Measurements from ENCODE around the gene SLC50A1.

SLC50A1 gene

GRCh38 chr1:155124503-155125463 lies 10.9 kb upstream of the SLC50A1 start:
- no peaks in the 10 kb centered on the region for H3K9me2 ChIP-seq (replicated peaks; ENCODE audit: insufficient read depth, low read length)
- H3K4me2 ChIP-seq (ENCODE audit: low read depth, low read length), result no peak overlapping the region
- H3K4me1 ChIP-seq (ENCODE audit: low read length), result peaks cover 5% of the 10 kb centered on the region; the same call in 1 of the 2 replicates
- H3K36me3 ChIP-seq (replicated peaks; ENCODE audit: insufficient read depth, low read length), result no peaks in the 10 kb centered on the region
- no peaks in the 10 kb centered on the region for H3K9me3 ChIP-seq (replicated peaks; ENCODE audit: insufficient read depth, low read length)
- DNase-seq, result no peak
- no peak overlapping the region for H3K9ac ChIP-seq (ENCODE audit: low read length)
- H3K4me3 ChIP-seq (ENCODE audit: low read length), result no peak overlapping the region
- no peaks in the 10 kb centered on the region for H3K79me2 ChIP-seq (ENCODE audit: low read length)
- H4K20me1 ChIP-seq (ENCODE audit: insufficient read depth, low read length), result no peaks in the 10 kb centered on the region
- peaks cover 99% of the 10 kb centered on the region for H3K27me3 ChIP-seq (replicated peaks; ENCODE audit: insufficient read depth, low read length)
- no peak overlapping the region for H3K27ac ChIP-seq (ENCODE audit: low read length)
- H3F3A ChIP-seq (ENCODE audit: insufficient read depth, low read length), result no peaks in the 10 kb centered on the region
- TF ChIP-seq CTCF (IDR thresholded peaks at IDR 0.05; ENCODE audit: low read length), result no peak
- no peak for TF ChIP-seq EZH2 (optimal IDR thresholded peaks at IDR 0.05; ENCODE audit: low read depth, low read length)
- TF ChIP-seq EZH2phosphoT487 (IDR thresholded peaks at IDR 0.05; ENCODE audit: low read length), result no peak
- no peak overlapping the region for H2AFZ ChIP-seq (ENCODE audit: low read length)

DNA sequence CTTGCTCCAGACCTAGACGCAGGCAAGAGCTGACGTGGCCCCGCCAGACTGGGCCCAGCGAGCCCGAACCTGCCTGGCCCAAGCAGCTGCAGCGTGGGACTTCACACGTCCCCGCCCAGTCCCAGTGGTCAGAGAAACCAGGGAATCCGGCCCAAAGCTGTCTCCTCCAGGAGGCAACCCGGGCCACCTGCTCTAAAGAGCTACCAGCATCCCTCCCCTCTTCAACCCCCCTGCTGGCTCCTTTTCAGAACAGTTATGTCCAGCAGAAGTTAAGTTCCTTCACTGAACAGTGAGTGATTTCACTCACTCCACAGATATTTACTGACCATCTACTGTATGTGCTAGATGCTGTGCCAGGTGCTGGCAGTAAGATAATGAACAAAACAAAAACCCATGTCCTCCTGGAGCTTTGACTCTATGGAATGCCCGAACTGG lies 10.1 kb upstream of the SLC50A1 start:
- Histone ChIP-seq H2AFZ (ENCODE audit: low read length) (no peak overlapping the region), H3K9ac (ENCODE audit: low read length) (no peak overlapping the region), H3K4me2 (ENCODE audit: low read depth, low read length) (no peak overlapping the region), H3K27ac (ENCODE audit: low read length) (no peak overlapping the region), H3F3A (ENCODE audit: insufficient read depth, low read length) (no peaks in the 10 kb centered on the region), H3K4me3 (ENCODE audit: low read length) (no peak overlapping the region), H3K36me3 (replicated peaks; ENCODE audit: insufficient read depth, low read length) (no peaks in the 10 kb centered on the region), H3K27me3 (replicated peaks; ENCODE audit: insufficient read depth, low read length) (peaks cover 99% of the 10 kb centered on the region), H3K79me2 (ENCODE audit: low read length) (no peaks in the 10 kb centered on the region), H3K4me1 (ENCODE audit: low read length) (peaks cover 5% of the 10 kb centered on the region; the same call in 1 of the 2 replicates), H3K9me2 (replicated peaks; ENCODE audit: insufficient read depth, low read length) (no peaks in the 10 kb centered on the region), H3K9me3 (replicated peaks; ENCODE audit: insufficient read depth, low read length) (no peaks in the 10 kb centered on the region), H4K20me1 (ENCODE audit: insufficient read depth, low read length) (no peaks in the 10 kb centered on the region)
- TF ChIP-seq EZH2phosphoT487 (IDR thresholded peaks at IDR 0.05; ENCODE audit: low read length), result no peak
- DNase-seq, result no peak

- no peak overlapping the region for H3K9ac ChIP-seq (ENCODE audit: low read length)
- no peak overlapping the region for H3K4me3 ChIP-seq (ENCODE audit: low read length)
- no peaks in the 10 kb centered on the region for H3K9me3 ChIP-seq (replicated peaks; ENCODE audit: insufficient read depth, low read length)
- H4K20me1 ChIP-seq (ENCODE audit: insufficient read depth, low read length), result no peaks in the 10 kb centered on the region
- H3K4me1 ChIP-seq (ENCODE audit: low read length), result peaks cover 5% of the 10 kb centered on the region; the same call in 1 of the 2 replicates
- DNase-seq, result no peak
- no peaks in the 10 kb centered on the region for H3F3A ChIP-seq (ENCODE audit: insufficient read depth, low read length)
- peaks cover 99% of the 10 kb centered on the region for H3K27me3 ChIP-seq (replicated peaks; ENCODE audit: insufficient read depth, low read length)
- no peak overlapping the region for H3K27ac ChIP-seq (ENCODE audit: low read length)
- no peak for TF ChIP-seq CTCF (IDR thresholded peaks at IDR 0.05; ENCODE audit: low read length)
- TF ChIP-seq EZH2phosphoT487 (IDR thresholded peaks at IDR 0.05; ENCODE audit: low read length), result peak; percentile 74; the same call in 1 of the 2 replicates
- peak; percentile 96 for TF ChIP-seq EZH2 (optimal IDR thresholded peaks at IDR 0.05; ENCODE audit: low read depth, low read length)
- H2AFZ ChIP-seq (ENCODE audit: low read length), result no peak overlapping the region
- no peaks in the 10 kb centered on the region for H3K79me2 ChIP-seq (ENCODE audit: low read length)
- H3K36me3 ChIP-seq (replicated peaks; ENCODE audit: insufficient read depth, low read length), result no peaks in the 10 kb centered on the region
- no peaks in the 10 kb centered on the region for H3K9me2 ChIP-seq (replicated peaks; ENCODE audit: insufficient read depth, low read length)
- 0 out of 2 replicates have a peak overlapping the region, but pooled peaks have one; percentile 92 for H3K4me2 ChIP-seq (ENCODE audit: low read depth, low read length)
These were observed 9.6 kb upstream of the SLC50A1 start for GRCh38 chr1:155125946-155126555.

All from MM.1S (cell line).